CD4-positive, alpha-beta T cell treated with Interleukin-6 at 100 ng/mL for 8 hours (primary cell): Measurements from ENCODE around the gene THRB.

ENCODE experiments used
- DNase-seq: peaks from one replicate; pipeline ENCODE4 v3.0.0-alpha.2; 2020; ENCODE audit warnings: mixed read lengths, low spot score

The THRB gene

DNA sequence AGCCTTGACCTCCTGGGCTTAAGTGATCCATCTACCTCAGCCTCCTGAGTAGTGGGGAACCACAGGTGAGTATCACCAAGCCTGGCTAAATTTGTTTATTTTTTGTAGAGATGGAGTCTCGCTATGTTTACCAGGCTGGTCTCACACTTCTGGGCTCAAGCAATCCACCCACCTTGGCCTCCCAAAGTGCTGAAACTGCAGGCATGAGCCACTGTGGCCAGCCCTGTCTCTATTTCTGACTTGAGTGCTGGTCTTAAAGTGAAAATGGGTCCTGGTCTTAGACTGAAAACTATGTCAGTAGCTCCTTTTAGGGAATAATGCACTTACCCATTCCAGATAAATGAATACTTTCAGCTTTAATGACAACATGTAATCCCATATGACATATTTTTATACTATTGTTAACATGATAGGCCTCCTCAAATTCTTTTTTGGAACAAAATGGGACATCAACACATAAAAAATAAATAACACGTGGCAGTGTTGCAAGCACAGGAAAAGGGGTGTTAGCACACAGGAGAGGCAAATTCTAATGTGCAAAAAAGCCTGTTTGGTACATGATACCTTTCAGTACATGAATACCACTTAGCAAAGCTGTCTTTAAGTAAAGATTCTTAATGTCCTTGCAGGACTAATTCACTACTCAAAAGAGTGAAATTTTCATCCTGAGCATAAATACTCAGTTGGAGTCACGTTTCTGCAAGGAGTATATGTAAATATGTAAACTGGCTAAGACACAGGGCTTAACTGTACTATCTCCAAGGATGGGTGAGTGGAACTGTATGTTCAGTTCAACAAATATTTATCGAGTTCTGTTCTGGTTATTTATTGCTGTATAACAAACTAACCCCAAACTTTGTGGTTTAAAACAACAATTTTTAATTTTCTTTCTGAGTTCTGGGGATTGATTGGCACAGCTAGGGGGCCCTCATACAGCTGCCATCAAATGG is 354.9 kb downstream of the THRB start:
- no peak for DNase-seq

DNA sequence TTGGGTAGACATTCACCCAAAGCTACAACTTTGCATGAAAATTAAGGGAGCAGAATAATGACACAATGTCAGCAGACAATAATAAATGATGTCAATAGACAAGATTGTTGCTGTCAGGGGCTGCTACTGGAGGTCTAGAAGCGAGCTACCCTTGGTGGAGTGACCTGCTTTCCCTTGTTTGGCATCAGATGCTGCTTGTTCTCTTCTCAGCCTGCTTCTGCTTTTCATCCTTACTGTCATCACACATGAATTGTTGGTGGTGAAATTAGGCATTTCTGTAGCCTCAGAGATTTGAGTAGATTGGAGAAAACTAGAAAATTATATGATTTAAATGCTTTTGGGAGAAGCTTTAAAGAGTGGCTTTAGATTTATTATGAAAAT is 355.8 kb downstream of the THRB start:
- DNase-seq: no peak

DNA sequence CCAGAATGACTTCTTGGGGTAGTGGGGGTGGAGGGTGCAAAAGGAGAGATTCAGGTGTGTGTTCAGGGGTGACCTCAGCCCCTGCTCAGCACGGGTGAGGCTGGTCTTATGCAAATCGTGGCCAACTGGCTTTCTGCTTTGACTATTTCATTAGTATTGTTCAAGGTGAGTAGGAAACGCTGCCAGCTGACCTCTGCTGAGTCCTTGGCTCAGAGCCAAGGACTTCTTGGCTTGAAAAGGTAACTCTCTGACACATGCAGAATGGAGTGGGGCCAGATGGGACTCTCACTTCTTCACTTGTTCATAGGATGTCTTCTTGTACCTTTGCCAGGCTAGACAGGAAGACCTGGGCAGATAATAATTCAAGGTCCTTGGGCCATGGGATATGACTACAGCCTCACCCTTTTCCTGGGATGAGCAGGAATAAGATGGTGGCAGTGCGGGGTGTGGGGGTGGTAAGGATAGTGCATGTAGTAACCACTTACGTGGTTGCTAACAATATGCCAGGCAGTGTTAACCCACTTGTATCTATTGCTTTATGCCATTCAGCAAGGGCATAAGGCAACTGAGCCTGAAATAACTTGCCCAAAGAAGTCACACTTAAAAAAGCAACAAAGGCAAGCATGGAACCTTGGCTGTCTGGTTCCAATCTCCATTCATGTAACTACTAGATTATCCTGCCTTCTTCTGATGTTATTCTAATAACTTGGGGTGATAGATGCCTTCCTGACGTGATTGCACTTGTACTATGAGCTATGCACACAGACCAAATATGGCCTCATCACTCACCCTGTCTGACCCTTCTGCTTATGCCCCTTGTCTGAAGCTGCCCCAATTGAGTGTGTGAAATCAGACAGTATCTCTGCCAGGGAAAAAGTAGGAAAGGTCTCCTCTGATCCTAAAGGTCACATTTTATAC is 356.4 kb downstream of the THRB start:
- DNase-seq: no peak

DNA sequence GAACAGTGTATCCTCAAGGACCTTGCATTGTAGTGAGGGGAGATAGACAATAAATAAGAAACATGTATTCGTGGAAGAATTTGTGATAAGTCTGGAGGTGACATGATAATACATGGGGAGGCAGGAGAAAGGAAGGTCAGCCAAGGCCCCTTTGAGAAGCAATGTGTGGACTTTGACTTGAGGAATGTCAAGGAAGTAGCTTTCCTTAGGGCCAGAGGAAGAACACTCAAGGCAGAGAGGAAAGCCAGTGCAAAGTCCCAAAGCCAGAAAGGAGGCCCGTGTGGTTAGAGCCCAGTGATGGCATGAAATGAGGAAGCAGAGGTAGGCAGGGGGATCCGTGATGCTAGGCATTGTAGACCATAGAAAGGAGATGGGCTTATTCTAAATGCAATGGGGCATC is 357.3 kb downstream of the THRB start:
- no peak for DNase-seq

DNA sequence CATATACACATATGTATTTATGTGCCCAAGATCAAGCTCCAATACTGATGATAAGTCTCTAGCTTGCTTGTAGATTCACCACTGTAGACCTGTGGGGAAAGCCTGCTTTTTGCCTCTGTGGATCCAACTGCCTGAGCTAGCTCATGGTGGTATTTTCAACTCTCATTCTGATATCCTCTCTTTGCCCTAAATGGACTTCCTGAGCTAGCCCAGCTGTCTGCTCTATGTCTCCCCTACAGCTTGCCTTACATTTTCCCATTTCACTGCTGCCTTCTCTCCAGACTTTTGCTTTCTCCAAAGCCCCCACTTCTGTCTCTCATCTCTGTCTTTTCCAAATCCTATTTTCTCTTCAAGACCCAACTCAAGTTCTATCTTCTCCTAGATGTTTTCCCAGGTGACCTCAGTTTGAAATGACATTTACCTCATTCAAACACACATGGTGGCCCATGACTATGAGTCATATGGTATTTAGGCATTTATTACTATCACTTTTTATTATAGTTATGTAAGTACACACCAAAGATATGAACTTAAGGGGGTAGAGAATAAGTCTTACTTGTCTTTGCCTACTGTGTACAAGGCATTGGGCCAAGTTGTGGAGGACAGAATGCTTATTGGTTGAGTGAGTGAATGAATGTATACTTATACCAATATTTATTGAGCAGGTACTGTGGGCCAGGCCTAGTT is 357.9 kb downstream of the THRB start:
- DNase-seq: no peak

DNA sequence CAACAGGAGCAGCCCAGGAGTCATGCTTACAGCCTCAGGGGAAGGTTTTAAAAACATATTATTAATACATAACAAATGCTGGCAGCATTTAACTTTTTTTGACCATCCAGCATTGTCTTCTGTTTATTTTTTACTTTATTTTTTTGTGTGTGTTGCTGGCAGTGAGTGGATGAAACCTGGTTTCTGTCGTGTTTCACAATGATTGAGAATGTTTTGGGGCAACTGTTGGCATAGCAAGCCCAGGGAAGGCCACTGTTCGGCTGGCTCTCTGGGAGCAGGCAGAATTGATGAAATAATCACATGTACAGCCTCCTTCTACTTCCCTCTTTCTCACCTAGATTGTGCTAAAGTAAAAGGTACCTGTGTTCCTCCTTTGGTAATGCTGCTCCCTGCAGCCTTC is 359.4 kb downstream of the THRB start:
- DNase-seq: no peak

DNA sequence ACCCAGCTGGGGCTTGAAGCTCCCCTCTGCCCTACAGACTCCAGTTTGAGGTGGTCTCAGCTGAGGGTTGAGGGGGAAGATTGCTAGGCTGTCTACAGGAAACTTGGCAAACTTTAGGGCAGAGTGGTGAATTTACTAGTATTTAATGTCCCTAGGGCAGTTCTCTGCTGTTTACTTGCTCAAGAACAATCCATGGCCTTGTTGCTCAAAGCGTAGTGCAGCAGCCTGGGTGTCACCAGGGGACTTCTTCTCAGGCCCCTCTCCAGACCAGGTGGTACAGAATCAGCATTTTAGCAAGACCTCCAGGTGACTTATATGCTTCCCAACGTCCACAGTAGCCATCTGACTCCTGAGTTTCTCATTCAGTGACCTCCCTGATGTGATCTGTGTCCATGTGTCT is 360.7 kb downstream of the THRB start:
- no peak for DNase-seq

DNA sequence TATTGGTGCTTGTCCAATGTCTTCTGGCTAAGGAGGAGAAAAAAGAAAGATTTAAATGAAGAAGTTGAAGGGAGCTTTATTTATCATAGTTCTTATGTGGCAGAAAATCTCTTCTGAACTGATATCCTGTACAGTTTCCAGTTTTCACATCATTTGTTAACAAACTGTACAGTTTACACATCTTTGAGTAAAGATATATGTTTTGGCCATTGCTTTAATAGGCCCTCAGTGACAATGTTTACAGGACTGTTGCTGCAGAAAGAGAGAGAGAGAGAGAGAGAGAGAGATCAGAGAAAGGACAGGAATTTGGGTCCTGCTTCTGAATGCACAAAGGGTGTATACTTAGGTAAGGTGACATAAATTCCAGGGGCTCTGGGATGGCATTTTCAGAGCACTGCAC is 361.2 kb downstream of the THRB start:
- DNase-seq: no peak

DNA sequence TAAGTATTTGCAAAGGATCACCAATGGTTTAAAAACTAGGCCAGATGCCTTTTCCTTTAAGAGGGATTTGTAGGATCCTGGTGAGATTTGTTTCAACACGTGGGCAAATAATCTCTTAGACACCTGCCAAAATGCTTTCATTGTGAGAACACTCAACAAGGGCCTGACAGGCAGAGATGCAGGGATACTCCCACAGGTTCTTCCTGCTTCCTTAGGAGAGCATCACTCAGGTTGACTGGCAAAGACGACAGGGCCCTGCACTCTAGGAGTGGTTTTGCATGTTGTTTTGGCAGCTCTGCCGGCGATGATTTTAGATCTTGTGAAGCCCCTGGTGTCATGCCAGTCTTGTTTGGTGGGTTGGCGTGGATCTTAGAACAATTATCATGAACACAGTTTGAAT is 365.1 kb downstream of the THRB start:
- DNase-seq: no peak

DNA sequence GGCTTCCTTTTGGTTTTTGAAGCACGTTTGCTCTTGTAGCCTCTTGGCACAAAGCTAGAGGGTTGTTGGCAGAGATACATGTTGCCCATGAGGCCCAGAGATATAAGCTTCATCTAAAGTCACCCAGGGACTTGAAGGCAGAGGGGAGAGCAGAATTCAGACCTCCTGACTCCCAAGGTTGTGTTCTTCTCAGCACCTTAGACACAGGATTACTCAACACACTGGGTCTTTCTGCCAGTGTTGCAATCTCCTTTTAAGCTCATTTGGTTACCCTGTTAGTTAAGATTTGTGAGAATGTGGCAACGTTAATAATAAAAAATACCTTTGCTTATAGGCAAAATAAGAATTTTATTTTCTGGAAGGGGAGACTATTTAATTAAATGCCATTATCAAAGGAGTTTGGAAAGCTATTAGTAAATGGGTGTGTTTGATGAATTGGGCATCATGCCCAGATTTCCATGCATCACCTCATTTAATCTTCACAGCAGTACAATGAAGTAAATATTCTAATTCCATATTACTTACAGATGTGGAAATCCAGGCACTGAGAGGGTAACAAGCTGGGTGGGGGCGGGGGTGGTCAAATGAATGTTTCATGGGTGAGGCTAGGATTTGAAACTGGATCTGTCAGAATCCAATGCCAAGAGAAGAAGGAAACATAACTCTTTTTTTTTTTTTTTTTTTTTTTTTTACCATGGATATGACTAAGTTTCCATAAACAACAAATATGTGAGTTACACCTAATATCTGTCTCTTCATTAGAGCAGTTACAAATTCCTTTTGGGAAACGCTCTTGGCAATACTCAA is 366.2 kb downstream of the THRB start:
- no peak for DNase-seq

DNA sequence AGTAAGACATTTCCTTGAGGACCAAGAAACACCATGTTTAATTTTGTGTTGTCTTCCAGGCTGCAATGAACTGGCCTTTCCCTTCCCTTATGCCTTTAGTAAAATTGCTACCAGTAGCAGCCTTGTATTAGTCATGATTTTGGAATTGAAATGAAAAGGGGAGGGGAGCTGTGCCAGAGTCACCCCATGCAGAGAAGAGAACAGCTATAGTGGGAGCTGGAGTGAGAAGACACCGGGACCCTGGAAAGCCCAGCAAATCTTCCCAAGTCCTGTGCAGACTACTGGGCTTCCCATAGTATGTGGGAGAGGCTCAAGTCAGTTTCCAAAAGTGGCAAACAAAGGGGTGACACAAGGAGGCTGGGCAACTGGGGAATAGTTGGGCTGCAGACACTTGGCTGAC is 371.1 kb downstream of the THRB start:
- DNase-seq: no peak

DNA sequence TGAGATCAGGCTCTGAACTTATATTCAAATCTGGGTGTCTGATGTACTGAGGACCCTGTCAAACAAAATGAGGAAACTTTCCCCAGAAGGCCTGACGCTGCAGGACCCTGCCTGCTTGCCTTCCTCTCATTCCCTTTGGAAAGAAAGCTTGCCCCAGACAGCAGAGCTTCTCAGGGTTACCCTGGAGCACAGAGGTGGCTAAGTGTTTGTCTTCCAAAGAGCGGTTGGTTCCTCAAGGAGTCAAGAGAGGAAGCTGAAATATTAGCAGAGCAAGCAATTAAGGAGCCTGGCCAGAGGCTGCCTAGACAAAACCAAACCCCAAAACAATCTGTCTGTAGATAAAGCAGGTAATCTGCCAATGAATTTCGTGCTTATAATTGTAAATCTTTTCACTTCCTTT is 374.2 kb downstream of the THRB start:
- DNase-seq: no peak

DNA sequence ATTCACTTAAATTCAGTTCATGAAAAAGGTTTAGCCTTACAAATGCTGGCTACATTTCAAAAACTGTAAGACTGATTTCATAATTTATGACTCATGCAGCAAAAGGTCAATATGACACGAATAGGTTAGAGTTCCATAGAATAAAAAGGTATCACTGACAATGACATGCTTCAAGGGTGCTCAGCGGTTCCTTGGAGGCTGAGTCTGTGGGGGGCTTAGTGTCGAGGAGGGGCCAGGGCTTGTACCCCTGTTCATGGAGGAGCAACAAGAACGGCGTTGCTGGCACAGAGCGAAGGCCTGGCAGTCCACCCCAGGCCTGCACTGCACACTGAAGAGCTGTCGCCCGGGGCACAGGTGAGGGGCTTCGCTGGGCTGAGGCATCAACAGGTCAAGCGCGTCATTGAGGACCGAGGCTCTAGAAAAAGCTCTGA is 375.3 kb downstream of the THRB start:
- no peak for DNase-seq

DNA sequence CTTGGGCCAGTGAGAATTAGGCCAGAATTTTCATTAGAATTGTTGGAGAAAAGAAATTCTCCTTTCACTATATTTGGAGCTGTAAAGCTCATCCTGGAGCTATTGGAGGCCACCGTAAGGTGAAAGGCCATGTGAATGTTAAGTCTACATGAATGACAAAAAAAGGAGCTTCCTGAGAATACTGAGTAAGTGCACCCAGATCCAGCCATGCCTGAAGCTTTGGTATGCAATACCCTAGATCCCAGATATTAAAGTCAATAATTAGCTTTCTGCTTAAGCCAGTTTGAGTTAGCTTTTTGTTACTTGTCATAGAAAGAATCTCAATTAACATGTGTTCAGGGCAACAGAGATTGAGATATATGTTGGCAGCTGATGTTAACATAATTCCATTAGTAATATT is 377.1 kb downstream of the THRB start:
- no peak for DNase-seq

DNA sequence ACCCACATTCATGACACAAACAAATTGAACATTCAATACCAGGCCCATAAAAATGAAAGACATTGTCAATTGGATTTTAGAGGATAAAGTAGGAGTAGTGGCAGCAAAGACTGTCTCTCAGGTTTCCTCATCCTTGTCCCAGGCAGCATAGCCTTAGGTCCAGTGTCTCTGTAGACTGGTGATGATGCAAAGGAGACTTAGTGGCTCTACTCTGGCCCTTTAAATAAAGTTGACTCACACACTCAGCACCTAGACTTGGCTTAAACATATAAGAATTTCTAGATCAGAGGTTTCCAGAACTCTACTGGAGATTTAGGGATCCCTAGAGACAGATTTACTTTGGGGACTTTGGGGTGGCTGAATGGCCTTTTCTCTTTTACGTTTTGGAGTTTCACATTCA is 382.9 kb downstream of the THRB start:
- no peak for DNase-seq

DNA sequence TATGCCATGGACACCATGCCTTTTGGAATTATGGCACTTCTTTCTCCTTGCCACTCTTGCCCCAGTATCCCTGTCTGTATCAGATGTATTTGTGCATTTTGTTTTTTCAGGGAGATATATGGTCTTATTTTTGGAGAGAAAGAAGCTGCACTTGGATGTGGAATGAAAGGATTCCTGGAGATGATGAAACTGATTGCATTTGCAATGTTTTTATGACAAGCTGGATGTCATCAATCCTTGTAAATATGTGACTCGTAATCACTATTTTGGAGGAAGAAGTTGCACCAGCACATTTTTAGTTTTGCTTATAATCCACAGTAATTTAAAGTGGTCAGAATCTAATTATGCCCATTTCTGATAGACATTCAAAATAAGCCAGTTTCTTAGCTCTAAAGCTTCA is 384.6 kb downstream of the THRB start:
- no peak for DNase-seq

DNA sequence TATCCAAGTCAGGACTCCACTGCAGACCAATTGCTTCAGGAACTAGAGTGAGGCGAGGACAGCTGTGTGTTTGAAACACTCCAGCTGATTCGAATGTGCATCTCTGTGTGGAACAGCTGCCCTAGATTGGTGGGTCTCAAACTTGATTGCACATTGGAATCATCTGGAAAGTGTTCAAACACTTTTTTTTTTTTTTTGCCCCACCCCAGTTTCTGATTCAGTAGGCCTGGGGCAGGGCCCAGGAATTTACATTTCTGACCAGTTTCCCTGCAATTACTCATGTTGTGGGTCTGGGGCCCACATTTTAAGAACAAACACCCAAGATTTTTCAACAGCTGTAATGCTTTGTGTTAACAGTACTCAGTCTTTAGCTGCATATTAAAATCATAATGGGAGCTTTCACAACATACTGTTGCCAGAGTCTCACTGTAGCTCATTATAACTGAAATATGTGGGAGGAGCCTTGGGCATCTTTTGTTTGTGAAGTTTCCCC is 392.9 kb downstream of the THRB start:
- DNase-seq: no peak

DNA sequence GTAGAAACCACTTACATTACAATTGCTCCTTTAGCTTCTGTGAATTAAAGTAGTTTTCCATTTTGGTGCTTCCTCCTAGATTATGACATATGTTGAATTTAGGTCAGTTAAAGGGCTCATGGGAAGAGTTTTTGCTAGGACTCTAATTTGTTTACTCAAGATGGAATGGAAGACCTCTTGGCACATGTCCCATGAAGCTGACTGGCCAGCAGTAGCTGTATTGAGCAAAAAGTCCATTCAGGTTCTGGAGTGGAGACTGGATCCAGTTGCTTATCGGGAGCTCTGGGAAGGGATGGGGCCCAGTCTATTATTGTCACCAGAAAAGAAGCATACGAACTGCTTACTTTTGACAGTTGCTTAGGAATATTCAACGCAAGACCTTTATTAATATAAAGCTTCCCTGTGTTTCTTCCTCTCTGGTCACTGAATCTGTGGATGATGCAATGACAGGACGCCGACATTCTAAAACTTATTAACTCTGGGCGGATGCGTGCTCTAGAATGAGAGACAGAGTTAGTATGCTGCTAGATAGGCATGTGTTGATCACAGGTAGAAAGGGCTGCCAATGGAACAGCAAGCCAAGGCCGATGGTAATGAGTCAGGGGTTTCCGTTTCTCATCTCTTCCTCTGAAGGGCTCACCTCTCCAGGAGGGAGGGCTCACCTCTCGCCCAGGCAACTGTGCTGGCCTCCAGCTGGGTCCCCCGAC is 393.8 kb downstream of the THRB start:
- no peak for DNase-seq

DNA sequence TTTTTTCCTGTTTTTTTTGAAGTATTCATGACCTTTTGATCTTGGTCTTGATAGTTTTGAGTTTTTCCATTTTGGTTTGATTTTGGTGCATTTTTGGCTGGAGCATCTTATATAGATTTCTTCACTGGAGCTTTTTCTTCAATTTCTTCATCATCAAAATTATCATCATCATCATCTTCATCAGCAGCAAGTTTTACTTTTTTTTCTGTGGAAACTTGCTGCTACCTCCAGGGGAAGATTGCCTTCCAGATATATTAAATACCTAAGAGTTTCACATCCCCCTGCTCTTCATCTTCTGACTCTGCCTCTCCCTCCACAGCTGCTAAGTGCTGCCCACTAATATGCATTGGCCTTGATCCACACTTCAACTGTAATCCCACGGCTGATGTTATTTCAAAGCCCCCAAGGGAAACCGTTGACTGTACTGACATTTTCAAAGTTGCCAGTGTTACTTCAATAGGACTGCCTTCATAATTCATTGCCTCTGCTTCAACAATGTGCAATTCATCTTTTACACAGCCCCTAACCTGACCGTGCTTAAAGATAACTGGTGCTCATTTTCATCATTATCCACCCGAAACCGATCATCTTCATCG is 397.9 kb downstream of the THRB start:
- DNase-seq: no peak

DNA sequence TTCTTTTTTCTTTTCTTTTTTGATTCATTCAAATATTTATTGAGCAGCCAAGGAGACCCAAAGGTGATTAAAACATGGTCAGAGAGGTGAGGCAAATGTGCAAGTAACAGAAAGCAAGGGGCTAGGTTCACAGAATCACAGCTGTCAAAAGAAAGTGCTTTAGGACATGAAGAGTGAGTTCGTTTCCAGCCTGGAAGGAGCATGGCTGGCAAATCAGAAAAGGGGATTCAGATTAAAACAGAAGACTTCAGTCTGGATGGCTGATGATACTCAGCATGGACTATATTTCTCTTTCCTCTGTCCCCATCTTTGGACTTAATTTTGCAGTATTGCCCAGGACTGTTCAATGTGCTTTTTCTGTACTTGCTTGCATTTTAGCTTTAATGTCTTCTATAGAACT is 398.4 kb downstream of the THRB start:
- DNase-seq: no peak
